ENCODE measurements around the gene GPC5. TPM values are rescaled to one million over a fixed set of nuclear protein-coding genes. Genes with fewer than 3 reads are reported as not detected.
A peak's percentile ranks its signal among the peaks of the same experiment; 100 is the strongest.

GPC5 gene
- total and polyA plus RNA-seq, 11 donors: 0.14 to 2.9 (median 0.84) TPM; not detected in 1

DNA sequence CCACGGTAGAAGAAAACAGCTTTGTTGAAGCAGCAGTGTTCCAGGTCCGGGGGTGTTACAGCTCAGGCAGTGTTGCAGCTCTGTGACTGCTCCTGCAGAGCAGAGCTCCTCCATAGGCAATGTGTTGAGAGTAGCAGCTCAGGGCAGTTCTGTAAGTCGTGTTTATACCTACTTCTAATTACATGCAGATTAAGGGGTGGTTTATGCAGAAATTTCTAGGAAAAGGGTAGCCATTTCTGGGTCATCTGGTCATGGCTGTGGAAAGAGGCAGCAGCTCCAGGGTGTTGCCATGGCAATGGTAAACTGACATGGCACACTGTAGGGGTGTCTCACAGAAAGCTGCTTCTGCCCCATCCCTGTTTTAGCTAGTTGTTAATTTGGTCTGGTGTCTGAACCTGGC, 316.4 kb downstream of the GPC5 start:
- Histone ChIP-seq H3K9me3 (no peaks in the 10 kb centered on the region), H3K4me3 (no peak overlapping the region), H3K36me3 (no peaks in the 10 kb centered on the region), H3K27me3 (peaks cover 0 to under 1% (median 0%) of the 10 kb centered on the region in 9 donors), H3K27ac (no peak overlapping the region), H3K4me1 (no peaks in the 10 kb centered on the region)
- intact Hi-C loops (cut with DNase I): no loop called here
- ATAC-seq: no peak
- WGBS, 4 donors: 25 to 45% (median 32%) methylated on average over 3 of the region's 3 CpGs
- no peak for DNase-seq
- TF ChIP-seq POLR2A (IDR thresholded peaks at IDR 0.05): no peak
- TF ChIP-seq, protein P1, sequence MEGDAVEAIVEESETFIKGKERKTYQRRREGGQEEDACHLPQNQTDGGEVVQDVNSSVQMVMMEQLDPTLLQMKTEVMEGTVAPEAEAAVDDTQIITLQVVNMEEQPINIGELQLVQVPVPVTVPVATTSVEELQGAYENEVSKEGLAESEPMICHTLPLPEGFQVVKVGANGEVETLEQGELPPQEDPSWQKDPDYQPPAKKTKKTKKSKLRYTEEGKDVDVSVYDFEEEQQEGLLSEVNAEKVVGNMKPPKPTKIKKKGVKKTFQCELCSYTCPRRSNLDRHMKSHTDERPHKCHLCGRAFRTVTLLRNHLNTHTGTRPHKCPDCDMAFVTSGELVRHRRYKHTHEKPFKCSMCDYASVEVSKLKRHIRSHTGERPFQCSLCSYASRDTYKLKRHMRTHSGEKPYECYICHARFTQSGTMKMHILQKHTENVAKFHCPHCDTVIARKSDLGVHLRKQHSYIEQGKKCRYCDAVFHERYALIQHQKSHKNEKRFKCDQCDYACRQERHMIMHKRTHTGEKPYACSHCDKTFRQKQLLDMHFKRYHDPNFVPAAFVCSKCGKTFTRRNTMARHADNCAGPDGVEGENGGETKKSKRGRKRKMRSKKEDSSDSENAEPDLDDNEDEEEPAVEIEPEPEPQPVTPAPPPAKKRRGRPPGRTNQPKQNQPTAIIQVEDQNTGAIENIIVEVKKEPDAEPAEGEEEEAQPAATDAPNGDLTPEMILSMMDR (IDR thresholded peaks at IDR 0.05): no peak

GRCh38 chr13:91716436-91717065, 318.1 kb downstream of the GPC5 start:
- no peak for TF ChIP-seq POLR2A (IDR thresholded peaks at IDR 0.05)
- TF ChIP-seq, protein P1 (IDR thresholded peaks at IDR 0.05): no peak
- intact Hi-C loops (cut with DNase I): no loop called here
- Histone ChIP-seq H3K9me3 (no peaks in the 10 kb centered on the region), H3K4me3 (no peak overlapping the region), H3K36me3 (no peaks in the 10 kb centered on the region), H3K4me1 (no peaks in the 10 kb centered on the region), H3K27me3 (peaks cover 0 to 3% (median 0%) of the 10 kb centered on the region in 9 donors), H3K27ac (no peak overlapping the region)
- 79 to 86% (median 83%) methylated on average over 7 of the region's 7 CpGs for WGBS, 4 donors
- ATAC-seq (no peak), DNase-seq (no peak)

- Histone ChIP-seq H3K27me3 (peaks cover 0 to 3% (median 0%) of the 10 kb centered on the region in 9 donors), H3K4me1 (no peaks in the 10 kb centered on the region), H3K4me3 (no peak overlapping the region), H3K27ac (no peak overlapping the region), H3K36me3 (no peaks in the 10 kb centered on the region), H3K9me3 (no peaks in the 10 kb centered on the region)
- DNase-seq (peak in 1 of 5 donors; percentile 28), ATAC-seq (no peak)
- intact Hi-C loops (cut with DNase I): loop anchor here in 1 of 10 donors (1.0 kb wide), 1 partner anchor 21 kb away; no protein-coding TSS in a partner anchor
- 11 to 26% (median 17%) methylated on average over 3 of the region's 3 CpGs for WGBS, 4 donors
- TF ChIP-seq, protein P1 (IDR thresholded peaks at IDR 0.05): no peak
- TF ChIP-seq POLR2A (IDR thresholded peaks at IDR 0.05): no peak
These were observed 320.6 kb downstream of the GPC5 start for GRCh38 chr13:91719033-91719432.

GRCh38 chr13:91721413-91721812, 323.0 kb downstream of the GPC5 start:
- intact Hi-C loops (cut with DNase I): loop anchor here in 9 of 10 donors (5.0 to 10.0 kb wide), 3 partner anchors 324 to 339 kb away; partner anchors contain the start of gene GPC5 (in 1 of the 9)
- DNase-seq (no peak), ATAC-seq (peak in 1 of 4 donors; percentile 39)
- no peak overlapping the region for H3K4me3 ChIP-seq
- no peaks in the 10 kb centered on the region for H3K36me3 ChIP-seq
- no peaks in the 10 kb centered on the region for H3K9me3 ChIP-seq
- peaks cover 0 to 3% (median 0%) of the 10 kb centered on the region in 9 donors for H3K27me3 ChIP-seq
- no peak overlapping the region for H3K27ac ChIP-seq
- no peaks in the 10 kb centered on the region for H3K4me1 ChIP-seq
- TF ChIP-seq POLR2A (IDR thresholded peaks at IDR 0.05): no peak
- TF ChIP-seq, protein P1 (IDR thresholded peaks at IDR 0.05): no peak
- WGBS, 4 donors: 47 to 51% (median 49%) methylated on average over 3 of the region's 3 CpGs
